OCI-M2 (cell line): Measurements from ENCODE around the gene ADK.
A peak's percentile ranks its signal among the peaks of the same experiment; 100 is the strongest.

Experiments used
- DNase-seq: peaks from one replicate; lab custom pipeline; 2025; ENCODE audit not compliant: unreplicated experiment; lab: John Stamatoyannopoulos, UW

ADK gene

GRCh38 chr10:74586088-74586585, 435.1 kb downstream of the ADK start:
- no peak for DNase-seq

- DNase-seq: no peak
Measured at GRCh38 chr10:74587109-74587854, 436.3 kb downstream of the ADK start.

- peak; percentile 23 for DNase-seq
Measured at GRCh38 chr10:74589226-74589673, 438.2 kb downstream of the ADK start.

- DNase-seq: no peak
Measured at GRCh38 chr10:74589851-74590250, 438.8 kb downstream of the ADK start.

- DNase-seq: no peak
Measured at GRCh38 chr10:74593470-74593869, 442.4 kb downstream of the ADK start.

GRCh38 chr10:74596713-74597112, 445.7 kb downstream of the ADK start:
- no peak for DNase-seq

GRCh38 chr10:74598891-74599566, 448.0 kb downstream of the ADK start:
- DNase-seq: no peak

GRCh38 chr10:74599672-74600071, 448.7 kb downstream of the ADK start:
- no peak for DNase-seq

GRCh38 chr10:74600170-74600569, 449.1 kb downstream of the ADK start:
- DNase-seq: no peak

GRCh38 chr10:74602576-74602975, 451.6 kb downstream of the ADK start:
- no peak for DNase-seq

- no peak for DNase-seq
Measured at GRCh38 chr10:74610299-74610698, 459.3 kb downstream of the ADK start.

GRCh38 chr10:74612195-74612594, 461.2 kb downstream of the ADK start:
- no peak for DNase-seq

GRCh38 chr10:74620626-74621025, 469.6 kb downstream of the ADK start:
- DNase-seq: no peak

GRCh38 chr10:74623786-74624185, 472.8 kb downstream of the ADK start:
- DNase-seq: no peak

- no peak for DNase-seq
Measured at GRCh38 chr10:74624501-74624900, 473.5 kb downstream of the ADK start.

GRCh38 chr10:74628136-74628535, 477.1 kb downstream of the ADK start:
- no peak for DNase-seq

- DNase-seq: no peak
Measured at GRCh38 chr10:74634995-74635536, 484.0 kb downstream of the ADK start.

- no peak for DNase-seq
Measured at GRCh38 chr10:74635655-74636054, 484.6 kb downstream of the ADK start.

GRCh38 chr10:74637685-74638084, 486.7 kb downstream of the ADK start:
- DNase-seq: no peak

GRCh38 chr10:74640134-74640921, 489.3 kb downstream of the ADK start:
- no peak for DNase-seq

- no peak for DNase-seq
Measured at GRCh38 chr10:74641659-74642058, 490.6 kb downstream of the ADK start.
